Endothelial cell of umbilical vein (primary cell): Measurements from ENCODE around the gene TLCD3B.

ENCODE experiments used
- EZH2 ChIP-seq: IDR thresholded peaks from 2 replicates; pipeline ENCODE4 v1.6.1; 2012; ENCODE audit warnings: borderline replicate concordance, low read depth, mild to moderate bottlenecking, moderate library complexity, low read length, inconsistent platforms; ENCODE audit not compliant: severe bottlenecking
- FOS ChIP-seq: IDR thresholded peaks from 2 replicates; pipeline ENCODE4 v1.6.1; 2011; ENCODE audit warnings: mild to moderate bottlenecking, low read length, moderate library complexity, borderline replicate concordance; ENCODE audit not compliant: insufficient read depth
- JUN ChIP-seq: IDR thresholded peaks from 2 replicates; pipeline ENCODE4 v1.6.1; 2011; ENCODE audit warnings: borderline replicate concordance, low read depth; ENCODE audit not compliant: insufficient read length, insufficient read depth
- MYC ChIP-seq: IDR thresholded peaks from one replicate; pipeline ENCODE4 v1.6.1; 2011; ENCODE audit warnings: mild to moderate bottlenecking, low read depth, low read length
- POLR2A ChIP-seq: IDR thresholded peaks from 2 replicates; pipeline ENCODE4 v1.6.1; 2012; ENCODE audit warnings: low read depth, mild to moderate bottlenecking, control low read depth, low read length
- POLR2AphosphoS5 ChIP-seq: IDR thresholded peaks from 2 replicates; pipeline ENCODE4 v1.6.1; 2012; ENCODE audit warnings: low read depth, mild to moderate bottlenecking, control low read depth, low read length, moderate library complexity; ENCODE audit not compliant: insufficient read depth
- TF ChIP-seq, protein P1 (sequence below), 2 donors: IDR thresholded peaks; 1 replicate in 1 of 2; 2 replicates in 1 of 2; pipeline ENCODE4 v1.5.1; 2011; ENCODE audit warnings: low read length in 2 of 2, mild to moderate bottlenecking in 2 of 2, moderate library complexity in 2 of 2, control low read depth in 1 of 2, inconsistent platforms in 1 of 2, low read depth in 1 of 2; ENCODE audit not compliant: insufficient read depth in 1 of 2; ENCODE audit errors: extremely low read depth in 1 of 2
- TF ChIP-seq, protein P2 (sequence below): IDR thresholded peaks from 2 replicates; pipeline ENCODE4 v1.6.1; 2011; ENCODE audit not compliant: insufficient read depth, insufficient read length

DNA sequence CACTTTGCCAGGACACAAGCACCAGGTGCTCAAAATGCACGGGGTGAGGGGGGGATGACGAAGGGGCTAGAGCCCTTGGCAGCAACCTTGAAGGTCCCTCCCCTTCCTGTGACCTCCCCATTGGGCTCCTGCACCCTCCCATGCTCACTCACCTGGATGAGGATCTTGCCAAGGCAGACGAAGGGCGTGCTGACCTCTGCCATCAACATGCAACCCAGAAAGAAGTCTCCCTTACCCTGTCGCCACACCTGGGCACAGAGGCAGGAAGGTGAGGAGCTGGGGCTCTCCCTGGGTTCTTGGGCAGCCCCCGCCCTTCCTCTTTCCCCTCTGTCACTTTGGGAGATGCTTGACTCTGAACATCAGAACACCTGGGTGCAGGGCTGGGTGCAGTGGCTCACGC is 5.5 kb downstream of the TLCD3B start:
- TF ChIP-seq, protein P1, sequence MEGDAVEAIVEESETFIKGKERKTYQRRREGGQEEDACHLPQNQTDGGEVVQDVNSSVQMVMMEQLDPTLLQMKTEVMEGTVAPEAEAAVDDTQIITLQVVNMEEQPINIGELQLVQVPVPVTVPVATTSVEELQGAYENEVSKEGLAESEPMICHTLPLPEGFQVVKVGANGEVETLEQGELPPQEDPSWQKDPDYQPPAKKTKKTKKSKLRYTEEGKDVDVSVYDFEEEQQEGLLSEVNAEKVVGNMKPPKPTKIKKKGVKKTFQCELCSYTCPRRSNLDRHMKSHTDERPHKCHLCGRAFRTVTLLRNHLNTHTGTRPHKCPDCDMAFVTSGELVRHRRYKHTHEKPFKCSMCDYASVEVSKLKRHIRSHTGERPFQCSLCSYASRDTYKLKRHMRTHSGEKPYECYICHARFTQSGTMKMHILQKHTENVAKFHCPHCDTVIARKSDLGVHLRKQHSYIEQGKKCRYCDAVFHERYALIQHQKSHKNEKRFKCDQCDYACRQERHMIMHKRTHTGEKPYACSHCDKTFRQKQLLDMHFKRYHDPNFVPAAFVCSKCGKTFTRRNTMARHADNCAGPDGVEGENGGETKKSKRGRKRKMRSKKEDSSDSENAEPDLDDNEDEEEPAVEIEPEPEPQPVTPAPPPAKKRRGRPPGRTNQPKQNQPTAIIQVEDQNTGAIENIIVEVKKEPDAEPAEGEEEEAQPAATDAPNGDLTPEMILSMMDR (IDR thresholded peaks at IDR 0.05; ENCODE audit: extremely low read depth in 1 of 2, insufficient read depth in 1 of 2, low read depth in 1 of 2, low read length in 2 of 2) = no peak
- no peak for TF ChIP-seq POLR2A
- no peak for TF ChIP-seq EZH2
- TF ChIP-seq JUN = no peak
- TF ChIP-seq POLR2AphosphoS5 = no peak
- TF ChIP-seq FOS = no peak
- TF ChIP-seq MYC = no peak
- TF ChIP-seq, protein P2, sequence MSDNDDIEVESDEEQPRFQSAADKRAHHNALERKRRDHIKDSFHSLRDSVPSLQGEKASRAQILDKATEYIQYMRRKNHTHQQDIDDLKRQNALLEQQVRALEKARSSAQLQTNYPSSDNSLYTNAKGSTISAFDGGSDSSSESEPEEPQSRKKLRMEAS = no peak
